HG02763 (cell line): ENCODE results near the gene GNAQ.
"Not testable (repeated sequence)": the region's sequence is repeated elsewhere in the genome, so short reads cannot be mapped to it uniquely, and the experiment has no call there.

Source experiments
- ATAC-seq: cut with Tn5 transposase; IDR thresholded peaks from one replicate; pipeline ENCODE4 v1.9.1; 2021; ENCODE audit warnings: mild to moderate bottlenecking, moderate library complexity; ENCODE audit not compliant: unreplicated experiment

The GNAQ gene

GRCh38 chr9:77798140-77798539 lies 233.5 kb downstream of the GNAQ start:
- ATAC-seq = no peak

GRCh38 chr9:77794985-77795384 lies 236.6 kb downstream of the GNAQ start:
- no peak for ATAC-seq

GRCh38 chr9:77793849-77794248 lies 237.8 kb downstream of the GNAQ start:
- ATAC-seq = no peak

GRCh38 chr9:77789891-77790290 lies 241.7 kb downstream of the GNAQ start:
- no peak for ATAC-seq

- ATAC-seq = no peak
Observed at GRCh38 chr9:77785341-77785740, 246.3 kb downstream of the GNAQ start.

- ATAC-seq = no peak
Observed at GRCh38 chr9:77783518-77783917, 248.1 kb downstream of the GNAQ start.

GRCh38 chr9:77779010-77779409 lies 252.6 kb downstream of the GNAQ start:
- no peak for ATAC-seq

- ATAC-seq = no peak
Observed at GRCh38 chr9:77773381-77773780, 258.2 kb downstream of the GNAQ start.

GRCh38 chr9:77772646-77773045 lies 259.0 kb downstream of the GNAQ start:
- no peak for ATAC-seq

GRCh38 chr9:77771171-77771570 lies 260.4 kb downstream of the GNAQ start:
- no peak for ATAC-seq

- no peak for ATAC-seq
Observed at GRCh38 chr9:77770340-77770739, 261.3 kb downstream of the GNAQ start.

GRCh38 chr9:77769246-77769645 lies 262.4 kb downstream of the GNAQ start:
- ATAC-seq = no peak

GRCh38 chr9:77766587-77766986 lies 265.0 kb downstream of the GNAQ start:
- ATAC-seq = no peak

GRCh38 chr9:77765781-77766259 lies 265.8 kb downstream of the GNAQ start:
- no peak for ATAC-seq

- no peak for ATAC-seq
Observed at GRCh38 chr9:77764894-77765780, 266.5 kb downstream of the GNAQ start.

GRCh38 chr9:77763566-77763965 lies 268.0 kb downstream of the GNAQ start:
- ATAC-seq = no peak

- ATAC-seq = not testable (repeated sequence)
Observed at GRCh38 chr9:77760919-77761318, 270.7 kb downstream of the GNAQ start.

GRCh38 chr9:77759391-77759790 lies 272.2 kb downstream of the GNAQ start:
- no peak for ATAC-seq

GRCh38 chr9:77756449-77756848 lies 275.2 kb downstream of the GNAQ start:
- no peak for ATAC-seq

GRCh38 chr9:77753180-77753579 lies 278.4 kb downstream of the GNAQ start:
- ATAC-seq = no peak

- ATAC-seq = no peak
Observed at GRCh38 chr9:77752554-77752953, 279.1 kb downstream of the GNAQ start.

- ATAC-seq = no peak
Observed at GRCh38 chr9:77751341-77752091, 280.1 kb downstream of the GNAQ start.
